Neuronal stem cell (in vitro differentiated cells): ENCODE measurements around the gene CSDE1. TPM values are rescaled to one million over a fixed set of nuclear protein-coding genes. Genes with fewer than 3 reads are reported as not detected.
A peak's percentile ranks its signal among the peaks of the same experiment; 100 is the strongest.
"Not testable (repeated sequence)": the region's sequence is repeated elsewhere in the genome, so short reads cannot be mapped to it uniquely, and the experiment has no call there.

Experiments
- DNase-seq: peaks from one replicate; pipeline ENCODE4 v3.0.0-alpha.2; 2013; ENCODE audit warnings: low spot score
- H2AFZ ChIP-seq: one replicate; pipeline ENCODE4 v1.6.1; 2013; ENCODE audit warnings: mild to moderate bottlenecking, low read length, inconsistent platforms
- H2AK5ac ChIP-seq: 2 replicates; pipeline ENCODE4 v1.6.1; 2013; ENCODE audit warnings: low read depth, mild to moderate bottlenecking, inconsistent platforms, low read length, moderate library complexity, mixed read lengths
- H2BK120ac ChIP-seq: 2 replicates; pipeline ENCODE4 v1.6.1; 2013; ENCODE audit warnings: low read depth, mild to moderate bottlenecking, inconsistent platforms, low read length, moderate library complexity, mixed read lengths
- H2BK12ac ChIP-seq: one replicate; pipeline ENCODE4 v1.6.1; 2013; ENCODE audit warnings: low read length, inconsistent platforms
- H2BK15ac ChIP-seq: 2 replicates; pipeline ENCODE4 v1.6.1; 2013; ENCODE audit warnings: mild to moderate bottlenecking, low read length, inconsistent platforms, mixed read lengths
- H2BK5ac ChIP-seq: one replicate; pipeline ENCODE4 v1.6.1; 2013; ENCODE audit warnings: inconsistent platforms, mild to moderate bottlenecking, low read length, moderate library complexity
- H3K14ac ChIP-seq: one replicate; pipeline ENCODE4 v1.6.1; 2013; ENCODE audit warnings: low read length, inconsistent platforms
- H3K18ac ChIP-seq: 2 replicates; pipeline ENCODE4 v1.6.1; 2013; ENCODE audit warnings: low read length, inconsistent platforms
- H3K23ac ChIP-seq: 2 replicates; pipeline ENCODE4 v1.6.1; 2013; ENCODE audit warnings: low read depth, mild to moderate bottlenecking, mixed read lengths, low read length, inconsistent platforms; ENCODE audit not compliant: poor library complexity
- H3K27ac ChIP-seq: replicated peaks from 3 replicates; pipeline ENCODE4 v1.5.1; 2013; ENCODE audit warnings: low read length, inconsistent platforms
- H3K27me3 ChIP-seq, 3 experiments: 2 replicates each; pipeline ENCODE4 v1.6.1; 2013; ENCODE audit warnings: low read length in 3 of 3, mild to moderate bottlenecking in 2 of 3, inconsistent platforms in 1 of 3, low read depth in 1 of 3, mixed read lengths in 1 of 3, moderate library complexity in 1 of 3; ENCODE audit not compliant: control insufficient read depth in 3 of 3, insufficient read depth in 3 of 3
- H3K36me3 ChIP-seq, 2 donors: replicated peaks in 1 of 2; 2 replicates each; pipeline ENCODE4 v1.6.1; 2013; ENCODE audit warnings: low read length in 2 of 2; ENCODE audit not compliant: control insufficient read depth in 2 of 2, insufficient read depth in 2 of 2
- H3K4ac ChIP-seq: 2 replicates; pipeline ENCODE4 v1.6.1; 2013; ENCODE audit warnings: inconsistent platforms, mild to moderate bottlenecking, low read length, moderate library complexity
- H3K4me1 ChIP-seq, 2 donors: 1 replicate in 1 of 2; 2 replicates in 1 of 2; pipeline ENCODE4 v1.6.1; 2013; ENCODE audit warnings: low read length in 2 of 2, low read depth in 1 of 2; ENCODE audit not compliant: control insufficient read depth in 2 of 2, insufficient read depth in 1 of 2
- H3K4me2 ChIP-seq: one replicate; pipeline ENCODE4 v1.6.1; 2013; ENCODE audit warnings: mild to moderate bottlenecking, low read length, inconsistent platforms; ENCODE audit not compliant: insufficient read depth, poor library complexity, severe bottlenecking
- H3K4me3 ChIP-seq, 2 donors: 2 replicates each; pipeline ENCODE4 v1.5.1; 2013; ENCODE audit warnings: low read length in 2 of 2, mild to moderate bottlenecking in 2 of 2, inconsistent platforms in 1 of 2, moderate library complexity in 1 of 2
- H3K79me1 ChIP-seq: one replicate; pipeline ENCODE4 v1.6.1; 2013; ENCODE audit warnings: low read depth, mild to moderate bottlenecking, inconsistent platforms, low read length, moderate library complexity
- H3K9ac ChIP-seq: one replicate; pipeline ENCODE4 v1.6.1; 2013; ENCODE audit warnings: mild to moderate bottlenecking, low read depth, low read length, inconsistent platforms; ENCODE audit not compliant: poor library complexity
- H3K9me3 ChIP-seq, 2 donors: replicated peaks in 1 of 2; 2 replicates each; pipeline versions ENCODE3 to v1.6.1; 2013; ENCODE audit warnings: low read length in 2 of 2, mild to moderate bottlenecking in 2 of 2, inconsistent platforms in 1 of 2, low read depth in 1 of 2, mixed read lengths in 1 of 2, moderate library complexity in 1 of 2; ENCODE audit not compliant: control insufficient read depth in 2 of 2, insufficient read depth in 1 of 2
- H4K8ac ChIP-seq: one replicate; pipeline ENCODE4 v1.6.1; 2013; ENCODE audit warnings: low read depth, mild to moderate bottlenecking, inconsistent platforms, low read length, moderate library complexity
- H4K91ac ChIP-seq: one replicate; pipeline ENCODE4 v1.6.1; 2013; ENCODE audit warnings: low read length, low read depth, mild to moderate bottlenecking, inconsistent platforms; ENCODE audit not compliant: poor library complexity
- WGBS, 2 donors: extraction: QIAGEN DNeasy Blood & Tissue Kit; methylation state at CpG; one replicate each; pipeline ENCODE4 v1.1.7; 2013; ENCODE audit warnings: missing lambda C conversion rate in 2 of 2, mixed read lengths in 1 of 2; ENCODE audit not compliant: insufficient read length in 2 of 2, insufficient replicate concordance in 1 of 2; ENCODE audit errors: extremely low coverage in 2 of 2; 5-methylcytosine and 5-hydroxymethylcytosine counted together
- polyA plus RNA-seq, 2 experiments: library from polyadenylated mRNA; stranded (reverse); fragments of 200-250 nt; gene quantifications; one replicate each; pipeline ENCODE4 v1.2.3, GENCODE V29; 2013

Gene CSDE1
- 534 TPM for polyA plus RNA-seq (2013, experiment 1 of 2)
- polyA plus RNA-seq (2013, experiment 2 of 2) = 568 TPM

- Histone ChIP-seq H3K36me3 (peaks cover 1 to 33% of the 10 kb centered on the region in 2 donors), H4K8ac (peak within 1 kb of the TSS; percentile 68), H3K14ac (peak within 1 kb of the TSS; percentile 97), H3K27ac (peak within 1 kb of the TSS; percentile 90), H4K91ac (peak within 1 kb of the TSS; percentile 95), H3K9ac (peak within 1 kb of the TSS; percentile 94), H2BK5ac (peak within 1 kb of the TSS; percentile 95), H3K27me3 (no peaks in the 10 kb centered on the region), H2BK12ac (no peak within 1 kb of the TSS), H3K23ac (peak within 1 kb of the TSS; percentile 97), H2BK15ac (no peak within 1 kb of the TSS), H2AFZ (peak within 1 kb of the TSS; percentile 89), H3K9me3 (peaks cover 0 to 4% of the 10 kb centered on the region in 2 donors), H3K4me1 (peaks cover 3 to 10% of the 10 kb centered on the region in 2 donors), H2AK5ac (peak within 1 kb of the TSS; percentile 97), H2BK120ac (peak within 1 kb of the TSS; percentile 97), H3K18ac (peak within 1 kb of the TSS; percentile 96), H3K79me1 (no peaks in the 10 kb centered on the region), H3K4ac (peak within 1 kb of the TSS; percentile 99), H3K4me3 (peak within 1 kb of the TSS; percentile 70 to 94), H3K4me2 (peak within 1 kb of the TSS; percentile 66)
- no CpG with 5 or more reads among the region's 50 CpGs for WGBS, 2 donors
- DNase-seq = peak; percentile 96
These were observed at the start of gene CSDE1 for GRCh38 chr1:114757455-114758255. CSDE1 (minus strand) TSS chr1:114757984; CDS start chr1:114739890, 18,094 bp downstream.

DNA sequence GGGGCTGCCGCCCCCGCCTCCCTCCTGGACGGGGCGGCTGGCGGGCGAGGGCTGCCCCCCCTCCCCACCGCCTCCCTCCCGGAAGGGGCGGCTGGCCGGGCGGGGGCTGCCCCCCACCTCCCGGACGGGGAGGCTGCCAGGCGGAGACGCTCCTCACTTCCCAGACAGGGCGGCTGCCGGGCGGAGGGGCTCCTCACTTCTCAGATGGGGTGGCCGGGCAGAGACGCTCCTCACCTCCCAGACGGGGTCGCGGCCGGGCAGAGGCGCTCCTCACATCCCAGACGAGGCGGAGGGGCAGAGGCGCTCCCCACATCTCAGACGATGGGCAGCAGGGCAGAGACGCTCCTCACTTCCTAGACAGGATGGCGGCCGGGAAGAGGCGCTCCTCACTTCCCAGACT lies 46.7 kb upstream of the CSDE1 start:
- not testable (repeated sequence) for H3K4me1 ChIP-seq, H3K9ac ChIP-seq, H4K91ac ChIP-seq, DNase-seq, H2BK15ac ChIP-seq, H3K14ac ChIP-seq, H2BK5ac ChIP-seq, H3K18ac ChIP-seq, H4K8ac ChIP-seq, H3K79me1 ChIP-seq, H3K27me3 ChIP-seq, H2AK5ac ChIP-seq, H2BK12ac ChIP-seq, H3K4me3 ChIP-seq, H3K4ac ChIP-seq, H2BK120ac ChIP-seq, H3K36me3 ChIP-seq, H3K4me2 ChIP-seq, H3K9me3 ChIP-seq, H3K23ac ChIP-seq, H3K27ac ChIP-seq, H2AFZ ChIP-seq
- WGBS, 2 donors = no CpG with 5 or more reads among the region's 33 CpGs

- no CpG with 5 or more reads among the region's 3 CpGs for WGBS, 2 donors
- Histone ChIP-seq H4K91ac (no peak overlapping the region), H3K23ac (no peak overlapping the region), H3K4me3 (no peak overlapping the region), H4K8ac (no peak overlapping the region), H2BK12ac (no peak overlapping the region), H3K18ac (no peak overlapping the region), H3K9me3 (peaks cover 0 to 2% of the 10 kb centered on the region in 2 donors), H2BK5ac (no peak overlapping the region), H3K9ac (no peak overlapping the region), H2AFZ (peak overlapping the region; percentile 24), H3K4ac (no peak overlapping the region), H3K79me1 (no peaks in the 10 kb centered on the region), H3K4me2 (no peak overlapping the region), H3K36me3 (no peaks in the 10 kb centered on the region), H2AK5ac (no peak overlapping the region), H3K4me1 (no peaks in the 10 kb centered on the region), H2BK15ac (no peak overlapping the region), H3K14ac (no peak overlapping the region), H3K27me3 (peaks cover 0 to 5% (median 1%) of the 10 kb centered on the region in 3 experiments), H3K27ac (no peak overlapping the region), H2BK120ac (no peak overlapping the region)
- DNase-seq = no peak
These were observed 45.2 kb upstream of the CSDE1 start for GRCh38 chr1:114803001-114803400.

DNA sequence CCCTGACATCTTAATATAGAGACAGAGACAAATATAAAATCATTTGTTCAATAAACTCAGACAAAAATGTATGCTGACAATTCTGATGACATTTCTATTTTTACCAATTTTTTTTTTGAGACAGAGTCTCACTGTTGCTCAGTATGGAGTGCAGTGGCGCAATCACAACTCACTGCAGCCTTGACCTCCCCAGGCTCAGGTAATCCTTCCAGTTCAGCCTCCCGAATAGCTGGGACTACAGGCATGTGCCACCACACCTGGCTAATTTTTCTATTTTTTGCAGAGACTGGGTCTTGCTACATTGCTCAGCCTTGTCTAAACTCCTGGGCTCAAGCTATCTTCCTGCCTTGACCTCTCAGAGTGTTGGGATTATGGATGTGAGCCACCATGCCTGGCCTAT lies 36.3 kb upstream of the CSDE1 start:
- Histone ChIP-seq H3K27me3 (peaks cover 0 to 26% (median 0%) of the 10 kb centered on the region in 3 experiments), H3K9me3 (no peaks in the 10 kb centered on the region), H2BK12ac (no peak overlapping the region), H3K4me2 (no peak overlapping the region), H3K4ac (no peak overlapping the region), H4K8ac (no peak overlapping the region), H2BK15ac (no peak overlapping the region), H3K23ac (no peak overlapping the region), H3K79me1 (no peaks in the 10 kb centered on the region), H3K36me3 (no peaks in the 10 kb centered on the region), H4K91ac (no peak overlapping the region), H3K9ac (no peak overlapping the region), H3K4me1 (no peaks in the 10 kb centered on the region), H3K18ac (no peak overlapping the region), H2BK5ac (no peak overlapping the region), H3K14ac (no peak overlapping the region), H2BK120ac (no peak overlapping the region), H3K4me3 (no peak overlapping the region), H2AK5ac (no peak overlapping the region), H2AFZ (no peak overlapping the region), H3K27ac (no peak overlapping the region)
- DNase-seq = no peak
- no CpG with 5 or more reads among the region's 2 CpGs for WGBS, 2 donors
